Cardiac fibroblast (primary cell): ENCODE results near the gene RCCD1.
"Not testable (repeated sequence)": the region's sequence is repeated elsewhere in the genome, so short reads cannot be mapped to it uniquely, and the experiment has no call there.

Experiments used
- DNase-seq, 2 donors: peaks; one replicate each; pipeline versions ENCODE4 v3.0.0 to v3.0.0-alpha.2; 2010; ENCODE audit warnings: low read depth in 2 of 2
- H3K4me3 ChIP-seq, 2 donors: replicated peaks in 1 of 2; 1 replicate in 1 of 2; 2 replicates in 1 of 2; pipeline ENCODE4 v1.5.1; 2011; ENCODE audit warnings: low read depth in 2 of 2, low read length in 2 of 2, mild to moderate bottlenecking in 2 of 2, moderate library complexity in 1 of 2
- CTCF ChIP-seq: IDR thresholded peaks from one replicate; pipeline ENCODE4 v1.5.1; 2011; ENCODE audit warnings: low read depth, mild to moderate bottlenecking, low read length, inconsistent platforms

The RCCD1 gene

DNA sequence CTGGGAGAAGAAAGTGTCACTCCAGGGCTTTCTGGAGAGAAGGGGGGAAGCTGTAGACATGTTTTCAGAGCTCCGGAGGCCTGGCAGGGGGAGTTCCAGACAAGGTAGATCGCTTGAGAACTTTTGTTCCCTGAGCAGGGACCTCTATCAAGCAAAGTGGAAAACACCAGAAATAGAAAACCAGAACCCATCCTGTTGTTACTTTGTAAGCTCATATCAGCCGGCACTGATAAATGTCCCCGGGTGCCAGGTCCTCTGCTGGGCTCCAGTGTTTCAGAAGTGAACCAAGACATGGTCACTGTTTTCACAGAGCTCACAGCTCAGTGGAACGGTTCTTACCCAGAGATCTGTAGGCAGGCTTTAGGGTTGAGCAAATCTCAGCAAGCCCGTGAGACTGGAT is 35.8 kb upstream of the RCCD1 start:
- no peak for DNase-seq
- no peak for TF ChIP-seq CTCF
- no peak overlapping the region for H3K4me3 ChIP-seq

- H3K4me3 ChIP-seq, result no peak overlapping the region
- DNase-seq, result no peak
- TF ChIP-seq CTCF, result no peak
Measured at GRCh38 chr15:90921887-90922286, 32.8 kb upstream of the RCCD1 start.

DNA sequence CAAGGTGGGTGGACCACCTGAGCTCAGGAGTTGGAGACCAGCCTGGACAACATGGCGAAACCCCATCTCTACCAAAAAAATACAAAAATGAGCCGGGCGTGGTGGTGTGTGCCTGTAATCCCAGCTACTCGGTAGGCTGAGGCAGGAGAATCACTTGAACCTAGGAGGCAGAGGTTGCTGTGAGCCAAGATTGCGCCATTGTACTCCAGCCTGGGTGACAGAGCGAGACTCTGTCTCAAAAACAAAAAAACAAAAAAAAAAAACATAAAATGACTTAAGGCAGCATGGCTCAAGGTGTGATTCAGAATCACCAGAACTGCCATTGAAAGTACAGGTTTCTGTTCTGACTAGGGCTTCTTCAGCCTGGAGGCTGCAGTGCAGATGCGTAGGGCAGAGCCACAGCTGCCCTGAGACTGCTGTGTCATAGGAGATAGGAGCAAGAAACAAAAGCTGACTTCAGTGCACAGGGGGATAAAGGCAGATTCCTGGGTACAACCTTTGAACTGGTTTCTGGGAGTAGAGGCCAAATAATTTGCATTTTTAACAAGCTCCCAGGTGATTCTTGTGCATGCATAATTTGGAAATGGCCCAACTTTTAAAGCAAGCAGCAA is 31.9 kb upstream of the RCCD1 start:
- DNase-seq, H3K4me3 ChIP-seq: not testable (repeated sequence)

- no peak for TF ChIP-seq CTCF
- no peak for DNase-seq
- no peak overlapping the region for H3K4me3 ChIP-seq
Measured at GRCh38 chr15:90924375-90924774, 30.3 kb upstream of the RCCD1 start.

GRCh38 chr15:90926766-90927165 is 27.9 kb upstream of the RCCD1 start:
- not testable (repeated sequence) for DNase-seq, H3K4me3 ChIP-seq

DNA sequence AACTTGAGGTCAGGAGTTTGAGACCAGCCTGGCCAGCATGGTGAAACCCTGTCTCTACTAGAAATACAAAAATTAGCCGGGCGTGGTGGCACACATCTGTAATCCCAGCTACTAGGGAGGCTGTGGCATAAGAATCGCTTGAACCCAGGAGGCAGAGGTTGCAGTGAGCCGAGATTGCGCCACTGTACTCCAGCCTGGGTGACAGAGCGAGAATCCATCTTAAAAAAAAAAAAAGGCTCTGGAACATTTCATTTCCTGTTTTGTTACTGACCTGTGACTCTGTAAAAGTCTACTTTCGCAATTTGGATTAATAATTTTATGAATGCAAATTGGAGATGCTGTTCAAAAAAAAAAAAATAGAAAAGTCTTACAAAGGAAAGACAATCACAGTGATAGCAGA is 26.6 kb upstream of the RCCD1 start:
- not testable (repeated sequence) for H3K4me3 ChIP-seq, DNase-seq

- DNase-seq, result no peak
- peak overlapping the region; percentile 56 to 64 for H3K4me3 ChIP-seq
- no peak for TF ChIP-seq CTCF
Measured at GRCh38 chr15:90929246-90930019, 25.3 kb upstream of the RCCD1 start.

DNA sequence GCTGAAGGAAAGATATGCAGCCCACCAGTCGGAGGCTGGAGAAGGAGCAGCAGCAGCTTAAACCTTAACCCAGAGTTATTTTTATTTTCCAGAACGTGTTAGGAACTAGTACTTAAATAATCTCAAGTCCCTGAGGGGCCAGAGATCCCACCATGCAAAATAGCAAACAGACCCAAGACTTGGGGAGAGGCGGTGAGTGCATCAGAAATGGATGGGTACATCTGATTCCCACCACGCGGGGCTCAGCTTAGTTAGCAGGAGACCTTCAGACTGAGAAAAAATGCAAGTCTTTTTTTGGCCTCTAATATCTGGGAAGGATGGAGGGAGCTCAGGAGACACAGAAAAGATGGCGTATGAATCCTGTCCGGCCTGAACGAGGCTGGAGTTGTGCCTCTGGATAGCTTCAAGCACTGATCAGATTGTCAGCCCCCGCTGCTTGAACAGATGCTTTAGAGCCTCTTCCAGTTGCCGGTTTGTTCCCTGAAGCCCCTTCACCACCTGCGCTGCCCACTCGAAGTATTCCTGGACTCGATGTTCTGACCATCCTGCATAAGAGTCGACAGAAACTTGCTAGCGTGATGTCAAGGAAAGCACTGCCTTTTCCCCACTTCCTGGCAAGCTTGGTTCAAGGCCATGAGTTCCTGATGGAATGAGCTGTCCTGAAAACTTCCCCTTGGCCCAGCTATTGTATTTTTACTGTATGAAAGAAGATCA is 23.7 kb upstream of the RCCD1 start:
- TF ChIP-seq CTCF, result no peak
- peak; percentile 26 to 48 for DNase-seq
- peak overlapping the region in 1 of 2 donors; percentile 64 for H3K4me3 ChIP-seq
